SK-N-SH (cell line): Measurements from ENCODE around the gene DNAH3. TPM values are rescaled to one million over a fixed set of nuclear protein-coding genes. Genes with fewer than 3 reads are reported as not detected.

ENCODE experiments used
- CTCF ChIA-PET: fragments of 300-600, 350-600 bp; formaldehyde crosslinking; extraction: SDS; loops from one replicate; lab custom pipeline; 2021; lab: Yijun Ruan, JAX
- POLR2A ChIA-PET: fragments of 350-600 bp; sonication (Branson Sonifier 250); formaldehyde crosslinking; extraction: SDS; loops from one replicate; lab custom pipeline; 2020; ENCODE audit warnings: antibody characterized with exemption, inconsistent platforms; lab: Yijun Ruan, JAX
- DNase-seq: peaks from one replicate; pipeline ENCODE4 v3.0.0; 2012
- H2AFZ ChIP-seq: fragments of 200-600 bp; sonication (generic); 2 replicates; pipeline ENCODE4 v1.8.1; 2016; ENCODE audit warnings: antibody characterized with exemption, mild to moderate bottlenecking, low read depth
- H3F3A ChIP-seq: fragments of 200-600 bp; sonication (generic); replicated peaks from 2 replicates; pipeline ENCODE3; 2016; ENCODE audit warnings: antibody characterized with exemption, mild to moderate bottlenecking; ENCODE audit not compliant: insufficient read depth
- H3K27ac ChIP-seq, 2 experiments: fragments of 200-500 bp in 1 of 2; fragments of 200-600 bp in 1 of 2; sonication (Bioruptor generic) in 1 of 2; sonication (generic), shearing (Covaris generic) in 1 of 2; 2 replicates each; pipeline versions ENCODE4 v1.5.1 to v1.6.1; 2014 to 2016; ENCODE audit warnings: low read depth in 2 of 2, inconsistent platforms in 1 of 2, low read length in 1 of 2, mild to moderate bottlenecking in 1 of 2, mixed read lengths in 1 of 2
- H3K27me3 ChIP-seq: fragments of 200-600 bp; sonication (generic), shearing (Covaris generic); 2 replicates; pipeline ENCODE4 v1.6.1; 2016; ENCODE audit warnings: mixed run types; ENCODE audit not compliant: insufficient read depth
- H3K36me3 ChIP-seq, 2 experiments: fragments of 200-500 bp in 1 of 2; fragments of 200-600 bp in 1 of 2; sonication (Bioruptor generic) in 1 of 2; sonication (generic) in 1 of 2; replicated peaks in 1 of 2; 2 replicates each; pipeline versions ENCODE3 to v1.5.1; 2014 to 2016; ENCODE audit warnings: low read length in 1 of 2, mild to moderate bottlenecking in 1 of 2; ENCODE audit not compliant: insufficient read depth in 2 of 2, control insufficient read depth in 1 of 2
- H3K4me1 ChIP-seq, 2 experiments: fragments of 200-500 bp in 1 of 2; fragments of 200-600 bp in 1 of 2; sonication (Bioruptor generic) in 1 of 2; sonication (generic), shearing (Covaris generic) in 1 of 2; 2 replicates each; pipeline versions ENCODE4 v1.5.1 to v1.6.1; 2014 to 2016; ENCODE audit warnings: low read depth in 1 of 2, low read length in 1 of 2, mixed run types in 1 of 2; ENCODE audit not compliant: insufficient read depth in 2 of 2, control insufficient read depth in 1 of 2
- H3K4me2 ChIP-seq: fragments of 200-600 bp; sonication (generic), shearing (Covaris generic); 2 replicates; pipeline ENCODE4 v1.6.1; 2017; ENCODE audit warnings: mixed run types
- H3K4me3 ChIP-seq, 2 experiments: fragments of 200-500 bp in 1 of 2; fragments of 200-600 bp in 1 of 2; sonication (Bioruptor generic) in 1 of 2; sonication (generic), shearing (Covaris generic) in 1 of 2; 2 replicates each; pipeline versions ENCODE4 v1.5.1 to v1.8.1; 2014 to 2016; ENCODE audit warnings: low read depth in 2 of 2, inconsistent platforms in 1 of 2, low read length in 1 of 2, mild to moderate bottlenecking in 1 of 2, mixed read lengths in 1 of 2, moderate library complexity in 1 of 2
- H3K79me2 ChIP-seq: fragments of 200-600 bp; sonication (generic); 2 replicates; pipeline ENCODE4 v1.8.1; 2017; ENCODE audit warnings: mild to moderate bottlenecking; ENCODE audit not compliant: insufficient read depth
- H3K9ac ChIP-seq: fragments of 200-600 bp; sonication (generic); 2 replicates; pipeline ENCODE4 v1.6.1; 2017; ENCODE audit warnings: mixed run types
- H3K9me2 ChIP-seq: fragments of 200-600 bp; sonication (generic); 2 replicates; pipeline ENCODE4 v1.6.1; 2017; ENCODE audit warnings: mixed run types
- H3K9me3 ChIP-seq: fragments of 200-600 bp; sonication (generic); 2 replicates; pipeline ENCODE4 v1.6.1; 2017; ENCODE audit warnings: mixed run types, mild to moderate bottlenecking, moderate library complexity
- H4K20me1 ChIP-seq: fragments of 200-600 bp; sonication (generic); 2 replicates; pipeline ENCODE4 v1.6.1; 2017; ENCODE audit warnings: mild to moderate bottlenecking, mixed run types; ENCODE audit not compliant: insufficient read depth
- CHD2 ChIP-seq: fragments of 150-350 bp; IDR thresholded peaks from 2 replicates; pipeline ENCODE4 v1.6.1; 2018; ENCODE audit warnings: low read length; ENCODE audit not compliant: partially characterized antibody
- EZH2phosphoT487 ChIP-seq: fragments of 200-600 bp; sonication (generic); IDR thresholded peaks from 2 replicates; pipeline ENCODE4 v1.6.1; 2017; ENCODE audit warnings: low read depth, mixed run types, mild to moderate bottlenecking, antibody characterized with exemption, moderate library complexity, borderline replicate concordance
- FOSL2 ChIP-seq: IDR thresholded peaks from 2 replicates; pipeline ENCODE4 v1.4.0; 2012; ENCODE audit warnings: low read depth, mild to moderate bottlenecking, moderate library complexity, borderline replicate concordance
- MEF2A ChIP-seq: IDR thresholded peaks from 2 replicates; pipeline ENCODE4 v1.4.0; 2012; ENCODE audit warnings: low read depth, borderline replicate concordance
- NRF1 ChIP-seq: IDR thresholded peaks from 2 replicates; pipeline ENCODE4 v1.6.1; 2012; ENCODE audit warnings: low read depth, mild to moderate bottlenecking, low read length
- TAF1 ChIP-seq: IDR thresholded peaks from 2 replicates; pipeline ENCODE4 v1.6.1; 2012; ENCODE audit warnings: low read depth, mild to moderate bottlenecking, low read length, moderate library complexity, borderline replicate concordance
- TCF12 ChIP-seq: IDR thresholded peaks from 2 replicates; pipeline ENCODE4 v1.4.0; 2012
- TEAD4 ChIP-seq: IDR thresholded peaks from 2 replicates; pipeline ENCODE4 v1.4.0; 2012; ENCODE audit warnings: mild to moderate bottlenecking, borderline replicate concordance; ENCODE audit not compliant: insufficient read depth
- USF2 ChIP-seq: fragments of 150-350 bp; IDR thresholded peaks from 2 replicates; pipeline ENCODE4 v1.6.1; 2017; ENCODE audit warnings: antibody characterized with exemption, low read length, low read depth, borderline replicate concordance
- YY1 ChIP-seq: IDR thresholded peaks from 2 replicates; pipeline ENCODE4 v1.4.0; 2012; ENCODE audit warnings: low read depth, mild to moderate bottlenecking
- ZBTB33 ChIP-seq: IDR thresholded peaks from 2 replicates; pipeline ENCODE4 v1.4.0; 2012; ENCODE audit warnings: low read depth, borderline replicate concordance
- WGBS: methylation state at CpG from one replicate; pipeline ENCODE4 v1.1.6; 2017; ENCODE audit warnings: low lambda C conversion rate; 5-methylcytosine and 5-hydroxymethylcytosine counted together
- polyA plus RNA-seq, 3 experiments: library from polyadenylated mRNA; depleted of rRNA; stranded (reverse); fragments of >200 nt; gene quantifications; 2 replicates each; pipeline ENCODE4 v1.2.3, GENCODE V29; 2012

DNAH3 gene
- polyA plus RNA-seq, 1 of the 3 experiments (the other 2 are of a cell fraction): not detected

- H3K4me3 ChIP-seq: no peak overlapping the region
- H3K9me2 ChIP-seq: no peaks in the 10 kb centered on the region
- H3K4me1 ChIP-seq: no peaks in the 10 kb centered on the region; a peak in 1 of 4 replicates
- no peaks in the 10 kb centered on the region for H3F3A ChIP-seq
- no peak overlapping the region for H3K27ac ChIP-seq
- no peaks in the 10 kb centered on the region for H3K27me3 ChIP-seq
- CTCF ChIA-PET: no interaction called here
- TF ChIP-seq TEAD4 (no peak), ZBTB33 (no peak)
- H3K4me2 ChIP-seq: no peak overlapping the region
- no peaks in the 10 kb centered on the region for H3K9me3 ChIP-seq
- no peaks in the 10 kb centered on the region for H4K20me1 ChIP-seq
- no peak overlapping the region for H3K9ac ChIP-seq
- POLR2A ChIA-PET: no interaction called here
- no peaks in the 10 kb centered on the region for H3K36me3 ChIP-seq
- no peaks in the 10 kb centered on the region for H3K79me2 ChIP-seq
- H2AFZ ChIP-seq: no peak overlapping the region
- DNase-seq: no peak
Measured at GRCh38 chr16:20939611-20940010, 211.0 kb downstream of the DNAH3 start.

- TF ChIP-seq NRF1: no peak
- no peak for TF ChIP-seq USF2
- no peak for TF ChIP-seq TAF1
- no peak for TF ChIP-seq FOSL2
- TF ChIP-seq EZH2phosphoT487: no peak
- TF ChIP-seq YY1: no peak
- no peak for TF ChIP-seq TCF12
- TF ChIP-seq MEF2A: no peak
- TF ChIP-seq CHD2: no peak
- DNase-seq: no peak
- Histone ChIP-seq H3K27me3 (no peaks in the 10 kb centered on the region), H3K9me2 (no peaks in the 10 kb centered on the region), H3K4me2 (no peak overlapping the region), H3K4me3 (no peak overlapping the region), H3K36me3 (no peaks in the 10 kb centered on the region), H2AFZ (no peak overlapping the region), H3K79me2 (no peaks in the 10 kb centered on the region), H3K4me1 (no peaks in the 10 kb centered on the region; a peak in 1 of 4 replicates), H3F3A (no peaks in the 10 kb centered on the region), H4K20me1 (no peaks in the 10 kb centered on the region), H3K9me3 (no peaks in the 10 kb centered on the region), H3K9ac (no peak overlapping the region), H3K27ac (no peak overlapping the region)
- ChIA-PET CTCF (interaction anchor here (1.6 kb wide), 1 partner anchor 10 kb away, joined by 4 read pairs; no protein-coding TSS in a partner anchor), POLR2A (interaction anchor here (0.7 kb wide), 1 partner anchor 1278 kb away, joined by 4 read pairs; no protein-coding TSS in a partner anchor)
- 34% methylated on average over 2 of the region's 2 CpGs for WGBS
Measured at GRCh38 chr16:20938426-20938825, 212.2 kb downstream of the DNAH3 start.
